ENCODE results near the gene SPDYE2.
"Not testable (repeated sequence)": the region's sequence is repeated elsewhere in the genome, so short reads cannot be mapped to it uniquely, and the experiment has no call there.

SPDYE2 gene

DNA sequence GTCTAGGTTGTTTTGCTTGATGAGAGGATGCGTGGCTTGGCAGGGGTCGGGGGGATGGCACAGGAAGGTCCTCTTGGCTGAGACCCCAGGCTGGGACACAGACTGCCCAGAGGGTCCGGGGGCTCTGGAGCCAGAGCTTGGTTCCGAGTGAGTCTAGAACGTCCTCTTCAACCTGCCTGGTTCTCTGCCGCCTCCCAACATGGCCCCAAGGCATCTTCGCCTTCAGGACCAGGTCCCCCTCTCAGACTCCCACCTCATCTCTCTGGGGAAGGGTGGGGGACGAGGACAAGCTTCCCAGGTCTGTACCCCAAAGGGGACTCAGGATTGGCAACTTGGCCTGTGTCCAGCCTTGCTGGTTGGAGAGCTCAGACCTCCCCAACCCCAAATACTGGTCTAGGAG is 8.9 kb upstream of the SPDYE2 start:
- not testable (repeated sequence) for DNase-seq

DNA sequence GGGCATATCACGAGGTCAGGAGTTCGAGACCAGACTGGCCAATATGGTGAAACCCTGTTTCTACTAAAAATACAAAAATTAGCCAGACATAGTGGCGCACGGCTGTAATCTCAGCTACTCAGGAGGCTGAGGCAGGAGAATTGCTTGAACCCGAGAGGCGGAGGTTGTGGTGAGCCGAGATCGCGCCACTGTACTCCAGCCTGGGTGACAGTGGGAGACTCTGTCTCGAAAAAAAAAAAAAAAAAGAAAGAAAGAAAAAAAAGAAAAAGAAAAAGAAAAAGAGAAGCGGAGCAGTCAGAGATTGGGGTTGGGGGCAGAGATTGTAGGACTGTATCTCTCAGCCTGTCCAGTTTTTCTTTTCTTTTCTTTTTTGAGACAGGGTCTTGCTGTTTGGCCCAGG is 8.3 kb upstream of the SPDYE2 start:
- DNase-seq, result not testable (repeated sequence)

- not testable (repeated sequence) for DNase-seq
Observed at GRCh38 chr7:102543596-102543995, 7.4 kb upstream of the SPDYE2 start, which contains the start of gene UPK3BL2. TSS of gene UPK3BL2 (minus strand) at chr7:102543696. CDS start at chr7:102543636, 60 bp downstream.

GRCh38 chr7:102544372-102544771 is 6.7 kb upstream of the SPDYE2 start:
- not testable (repeated sequence) for DNase-seq

DNA sequence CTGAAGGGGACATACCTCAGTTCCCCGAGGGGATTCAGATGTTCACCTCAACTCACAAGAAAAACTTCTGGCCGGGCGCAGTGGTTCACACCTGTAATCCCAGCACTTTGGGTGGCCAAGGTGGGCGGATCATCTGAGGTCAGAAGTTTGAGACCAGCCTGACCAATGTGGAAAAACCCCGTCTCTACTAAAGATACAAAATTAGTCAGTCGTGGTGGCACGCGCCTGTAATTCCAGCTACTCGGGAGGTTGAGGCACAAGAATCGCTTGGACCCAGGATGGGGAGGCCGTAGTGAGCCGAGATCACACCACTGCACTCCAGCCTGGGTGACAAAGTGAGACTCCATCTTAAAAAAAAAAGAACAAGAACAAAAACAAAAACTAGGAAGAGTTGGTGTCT is 5.7 kb upstream of the SPDYE2 start:
- not testable (repeated sequence) for DNase-seq

- DNase-seq, result not testable (repeated sequence)
Observed at GRCh38 chr7:102546353-102546752, 4.7 kb upstream of the SPDYE2 start.

- not testable (repeated sequence) for DNase-seq
Observed at GRCh38 chr7:102568620-102569019, 17.6 kb downstream of the SPDYE2 start.

GRCh38 chr7:102572261-102573239 is 21.5 kb downstream of the SPDYE2 start, which contains the start of gene POLR2J3:
TSS of gene POLR2J3 (minus strand) at chr7:102572583. CDS start at chr7:102572521, 62 bp downstream.
- not testable (repeated sequence) for DNase-seq

- not testable (repeated sequence) for DNase-seq
Observed at GRCh38 chr7:102574607-102575006, 23.6 kb downstream of the SPDYE2 start.

DNA sequence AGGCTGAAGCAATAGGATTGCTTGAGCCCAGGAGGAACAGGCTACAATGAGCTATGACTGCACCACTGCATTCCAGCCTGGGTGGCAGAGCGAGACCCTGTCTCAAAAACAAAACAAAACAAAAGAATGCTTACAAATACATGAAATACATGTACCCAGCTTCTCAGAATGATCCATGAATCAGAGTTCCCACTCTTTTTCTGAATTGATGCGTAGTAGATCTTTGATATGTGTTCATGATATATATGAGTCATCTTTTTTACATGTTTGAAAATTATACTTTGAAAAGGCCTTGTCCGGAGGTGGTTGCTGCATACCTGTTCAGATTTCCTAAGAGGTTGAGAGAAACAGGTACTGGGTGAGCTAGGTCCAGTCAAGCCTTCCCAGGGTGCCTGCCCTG is 25.3 kb downstream of the SPDYE2 start:
- DNase-seq, result not testable (repeated sequence)

- DNase-seq, result not testable (repeated sequence)
Observed at GRCh38 chr7:102577315-102578240, 26.6 kb downstream of the SPDYE2 start.

- not testable (repeated sequence) for DNase-seq
Observed at GRCh38 chr7:102578486-102578885, 27.5 kb downstream of the SPDYE2 start.

GRCh38 chr7:102581722-102582121 is 30.7 kb downstream of the SPDYE2 start:
- DNase-seq, result not testable (repeated sequence)

DNA sequence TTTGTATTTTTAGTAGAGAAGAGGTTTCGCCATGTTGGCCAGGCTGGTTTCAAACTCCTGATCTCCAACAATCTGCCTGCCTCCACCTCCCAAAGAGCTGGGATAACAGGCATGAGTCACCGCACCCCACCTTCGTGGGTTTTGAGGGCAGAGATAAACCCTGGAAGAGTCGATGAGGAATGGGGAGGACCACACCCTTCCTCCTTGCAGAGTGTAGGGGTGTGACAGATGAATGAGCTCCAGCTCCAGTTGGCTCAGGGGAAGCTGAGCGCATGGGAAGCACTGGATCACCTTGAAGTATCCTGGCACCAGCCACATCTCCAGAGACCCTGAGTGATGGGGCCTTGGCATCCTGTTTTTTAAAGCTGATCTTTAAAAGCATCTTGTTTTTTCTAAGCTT is 32.5 kb downstream of the SPDYE2 start:
- DNase-seq, result not testable (repeated sequence)

DNA sequence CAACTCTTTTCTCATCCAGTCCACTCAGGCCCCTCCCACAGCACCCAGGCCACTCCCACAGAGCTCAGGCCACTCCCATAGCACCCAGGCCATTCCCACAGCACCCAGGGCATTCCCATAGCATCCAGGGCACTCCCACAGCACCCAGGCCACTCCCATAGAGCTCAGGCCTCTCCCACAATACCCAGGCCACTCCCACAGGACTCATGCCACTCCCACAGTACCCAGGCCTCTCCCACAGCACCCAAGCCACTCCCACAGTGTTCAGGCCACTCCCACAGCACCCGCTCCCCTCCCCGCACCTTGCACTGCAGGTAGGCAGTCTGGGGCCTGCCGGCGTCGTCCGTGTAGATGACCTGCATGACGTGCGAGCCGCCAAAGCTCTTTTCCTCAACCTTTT is 38.8 kb downstream of the SPDYE2 start:
- DNase-seq, result not testable (repeated sequence)

- DNase-seq, result not testable (repeated sequence)
Observed at GRCh38 chr7:102592477-102593019, 41.5 kb downstream of the SPDYE2 start.

- not testable (repeated sequence) for DNase-seq
Observed at GRCh38 chr7:102593637-102594334, 42.8 kb downstream of the SPDYE2 start.

DNA sequence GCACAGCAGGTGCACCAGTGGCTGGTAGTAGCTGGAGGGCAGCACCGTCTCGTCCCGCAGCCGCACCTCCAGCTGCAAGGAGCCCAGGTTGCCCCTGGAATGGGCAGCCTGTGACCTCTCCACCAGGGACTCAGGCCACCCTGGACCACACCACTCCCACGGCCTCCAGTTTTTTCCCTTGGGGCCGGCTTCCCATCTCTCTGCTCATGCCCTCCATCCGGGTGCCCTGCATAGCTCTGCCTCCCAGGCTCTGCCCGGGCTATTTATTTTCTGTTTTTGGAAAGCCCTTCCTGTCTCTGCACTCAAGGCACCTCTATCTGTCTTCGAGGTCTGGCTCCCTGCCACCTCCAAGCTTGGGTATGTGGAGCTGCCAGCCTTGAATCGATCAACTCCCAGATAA is 45.0 kb downstream of the SPDYE2 start:
- DNase-seq, result not testable (repeated sequence)

DNA sequence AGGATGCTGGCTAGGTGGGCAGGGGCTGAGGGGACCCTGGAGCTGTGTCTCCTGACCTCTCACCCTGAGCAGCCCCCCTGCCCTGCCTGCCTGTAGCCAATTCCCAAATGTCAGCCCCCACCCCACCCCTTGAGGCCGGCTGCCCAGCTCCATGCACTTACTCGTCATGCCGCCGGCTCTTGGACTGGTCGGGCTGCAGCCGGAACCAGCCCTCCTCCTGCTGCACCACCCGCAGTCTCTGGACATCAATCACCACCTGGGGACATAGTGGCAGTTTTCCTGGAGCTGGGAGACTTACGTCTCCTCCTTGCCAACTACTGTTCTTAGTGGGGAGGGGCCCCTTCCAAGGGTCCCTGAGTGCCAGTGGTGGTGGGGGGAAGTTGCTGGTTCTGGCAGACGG is 48.7 kb downstream of the SPDYE2 start:
- not testable (repeated sequence) for DNase-seq

DNA sequence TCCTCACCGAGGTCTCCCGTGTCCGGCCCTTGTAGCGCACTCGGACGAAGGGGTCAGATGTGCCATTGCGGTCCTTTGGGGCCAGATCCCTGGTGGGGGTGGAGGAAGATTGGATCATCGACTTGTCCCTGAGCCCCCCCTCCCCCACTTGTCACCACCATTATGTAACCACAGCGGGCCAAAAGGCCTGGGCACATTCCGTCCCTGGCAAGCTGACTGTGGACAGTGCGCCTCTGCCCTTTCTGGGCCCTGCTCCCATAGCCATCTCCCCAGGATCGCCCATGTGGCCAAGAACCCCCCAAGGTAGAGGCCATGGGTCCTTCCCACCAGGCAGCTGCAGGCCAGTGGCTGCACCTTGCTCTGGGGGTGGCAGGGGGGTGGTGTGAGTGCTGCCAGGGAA is 51.3 kb downstream of the SPDYE2 start:
- DNase-seq, result not testable (repeated sequence)

- not testable (repeated sequence) for DNase-seq
Observed at GRCh38 chr7:102604431-102605145, 53.6 kb downstream of the SPDYE2 start.
